ENCODE results near the gene PDE1A.

Gene PDE1A

DNA sequence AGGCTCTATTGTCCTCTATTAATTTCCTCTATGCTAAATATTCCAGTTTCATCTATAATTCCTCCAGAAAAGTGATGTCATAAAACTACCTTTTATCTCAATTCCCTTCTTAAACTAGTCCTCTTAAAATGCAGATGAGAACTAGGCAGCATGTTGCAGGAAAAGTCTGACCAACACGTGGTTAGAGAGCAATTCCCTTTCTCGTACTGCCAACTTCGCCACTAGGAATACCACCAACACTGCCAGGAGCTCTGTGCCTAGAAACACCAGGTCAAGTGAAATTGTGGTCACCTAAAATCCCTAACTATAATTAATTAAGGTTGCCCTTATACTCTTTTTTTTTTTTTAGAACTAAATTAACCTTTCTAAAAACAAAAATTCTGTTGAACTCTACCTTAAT is 313.5 kb downstream of the PDE1A start:
- DNase-seq: no peak

GRCh38 chr2:182110347-182110746 is 316.5 kb downstream of the PDE1A start:
- no peak for DNase-seq

- no peak for DNase-seq
Observed at GRCh38 chr2:182103526-182103925, 323.3 kb downstream of the PDE1A start.

DNA sequence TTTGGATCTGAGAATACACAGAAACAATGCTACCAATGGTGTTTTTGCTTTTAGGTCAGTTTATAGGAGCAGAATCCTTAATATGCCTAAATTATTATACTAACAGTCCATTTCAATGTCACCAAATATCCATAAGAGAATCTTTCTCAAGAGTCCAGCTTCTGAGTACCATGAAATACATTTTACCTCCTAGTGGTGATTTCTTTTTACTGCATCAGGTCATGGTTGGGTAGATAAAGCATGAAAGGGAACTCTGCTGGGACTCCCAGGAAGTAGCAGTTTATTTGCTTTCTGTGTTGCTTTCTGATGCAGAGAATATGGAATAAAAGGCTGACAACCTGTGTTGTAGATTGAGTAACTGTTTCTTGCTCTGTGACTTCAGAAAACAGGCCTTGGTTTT is 325.6 kb downstream of the PDE1A start:
- DNase-seq: peak; percentile 30

DNA sequence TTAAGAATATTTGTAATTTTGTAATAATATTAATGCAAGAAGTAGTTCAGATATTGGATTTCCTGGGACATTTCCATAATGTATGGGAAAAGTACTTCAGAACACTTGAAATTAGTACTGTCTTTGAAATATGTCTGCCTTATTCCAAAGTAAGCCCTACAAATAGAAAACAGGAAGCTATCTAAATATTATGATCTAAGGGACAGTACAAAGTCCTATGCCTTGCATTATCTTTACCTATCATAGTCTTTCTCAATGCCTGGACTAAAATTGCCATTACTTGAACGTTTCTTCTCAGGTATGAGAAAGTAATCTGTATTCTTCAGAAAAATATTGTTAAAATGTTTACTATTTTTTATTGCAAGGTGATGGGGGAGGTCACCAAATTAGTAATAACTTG is 328.2 kb downstream of the PDE1A start:
- DNase-seq: no peak

GRCh38 chr2:182097571-182098164 is 329.2 kb downstream of the PDE1A start:
- peak; percentile 26 for DNase-seq

DNA sequence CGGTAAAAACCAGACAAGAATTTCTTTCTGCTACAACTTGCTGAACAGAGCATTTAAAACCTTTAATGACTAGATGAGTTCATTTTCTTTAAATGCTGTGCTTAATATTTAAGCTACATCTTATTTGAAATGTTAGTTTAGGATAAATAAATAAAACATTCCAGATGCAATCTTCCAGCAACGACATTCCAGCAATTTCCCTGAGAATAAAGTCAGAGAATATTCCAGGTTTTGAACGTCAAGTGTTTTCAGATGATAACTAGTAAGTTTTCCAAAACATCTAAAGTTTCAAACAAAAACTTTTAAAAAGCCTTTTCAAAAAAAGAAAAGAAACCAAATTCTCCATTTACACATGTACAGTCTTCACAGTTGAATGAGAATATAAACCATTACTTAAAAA is 336.4 kb downstream of the PDE1A start:
- no peak for DNase-seq

Measured in hematopoietic multipotent progenitor cell treated with erythropoietin and hydrocortisone succinate and interleukin-3 and kit ligand, for 6 days (in vitro differentiated cells).